ENCODE measurements around the gene ENO1. TPM values are rescaled to one million over a fixed set of nuclear protein-coding genes. Genes with fewer than 3 reads are reported as not detected.

ENO1 gene
- total RNA-seq, 1 donor from 2014 or later, result 1,663 TPM

GRCh38 chr1:8892026-8892425, 13.5 kb upstream of the ENO1 start:
- FAIRE-seq, result no peak
- H3K27me3 ChIP-seq (ENCODE audit: insufficient read depth, low read length), result no peaks in the 10 kb centered on the region

GRCh38 chr1:8891401-8891800, 12.9 kb upstream of the ENO1 start:
- Mint-ChIP-seq H3K4me3 (ENCODE audit: unreplicated experiment) (no peak overlapping the region), H3K36me3 (ENCODE audit: low read depth, unreplicated experiment) (no peaks in the 10 kb centered on the region), H3K4me1 (ENCODE audit: low read depth, unreplicated experiment) (no peaks in the 10 kb centered on the region), H3K9me3 (ENCODE audit: unreplicated experiment) (no peaks in the 10 kb centered on the region), H3K27ac (ENCODE audit: unreplicated experiment) (no peak overlapping the region), H3K27me3 (ENCODE audit: low read depth, unreplicated experiment) (no peaks in the 10 kb centered on the region)
- Histone ChIP-seq H3K4me1 (ENCODE audit: insufficient read depth, low read length) (peaks cover 10% of the 10 kb centered on the region), H3K4me2 (ENCODE audit: low read length) (no peak overlapping the region), H2AFZ (ENCODE audit: low read depth, low read length) (no peak overlapping the region), H3K9ac (ENCODE audit: low read length) (no peak overlapping the region), H3K79me2 (ENCODE audit: insufficient read depth, low read length) (no peaks in the 10 kb centered on the region), H3K9me3 (ENCODE audit: insufficient read depth, low read depth, low read length) (no peaks in the 10 kb centered on the region), H3K36me3 (ENCODE audit: insufficient read depth, low read length) (no peaks in the 10 kb centered on the region), H3K27ac (ENCODE audit: low read depth, low read length) (no peak overlapping the region), H3K27me3 (ENCODE audit: insufficient read depth, low read length) (no peaks in the 10 kb centered on the region), H3K4me3 (ENCODE audit: insufficient read depth, low read depth, low read length) (no peak overlapping the region), H4K20me1 (ENCODE audit: insufficient read depth, low read length) (no peaks in the 10 kb centered on the region)
- DNase-seq (ENCODE audit: low read depth) (no peak), FAIRE-seq (no peak)
- TF ChIP-seq CTCF (IDR thresholded peaks at IDR 0.05; ENCODE audit: insufficient read depth, low read depth, low read length) (no peak), EZH2 (IDR thresholded peaks at IDR 0.05; ENCODE audit: insufficient read depth, low read length) (no peak)

More at GRCh38 chr1:8892026-8892425, 13.5 kb upstream of the ENO1 start:
- Histone ChIP-seq H3K4me2 (ENCODE audit: low read length) (no peak overlapping the region), H3K4me1 (ENCODE audit: insufficient read depth, low read length) (peaks cover 10% of the 10 kb centered on the region), H3K4me3 (ENCODE audit: insufficient read depth, low read depth, low read length) (no peak overlapping the region), H3K9me3 (ENCODE audit: insufficient read depth, low read depth, low read length) (no peaks in the 10 kb centered on the region), H3K27ac (ENCODE audit: low read depth, low read length) (no peak overlapping the region), H3K36me3 (ENCODE audit: insufficient read depth, low read length) (no peaks in the 10 kb centered on the region), H4K20me1 (ENCODE audit: insufficient read depth, low read length) (no peaks in the 10 kb centered on the region), H3K79me2 (ENCODE audit: insufficient read depth, low read length) (no peaks in the 10 kb centered on the region), H2AFZ (ENCODE audit: low read depth, low read length) (no peak overlapping the region), H3K9ac (ENCODE audit: low read length) (no peak overlapping the region)
- Mint-ChIP-seq H3K4me3 (ENCODE audit: unreplicated experiment) (no peak overlapping the region), H3K27ac (ENCODE audit: unreplicated experiment) (no peak overlapping the region), H3K9me3 (ENCODE audit: unreplicated experiment) (no peaks in the 10 kb centered on the region), H3K4me1 (ENCODE audit: low read depth, unreplicated experiment) (no peaks in the 10 kb centered on the region), H3K36me3 (ENCODE audit: low read depth, unreplicated experiment) (no peaks in the 10 kb centered on the region), H3K27me3 (ENCODE audit: low read depth, unreplicated experiment) (no peaks in the 10 kb centered on the region)
- TF ChIP-seq CTCF (IDR thresholded peaks at IDR 0.05; ENCODE audit: insufficient read depth, low read depth, low read length) (no peak), EZH2 (IDR thresholded peaks at IDR 0.05; ENCODE audit: insufficient read depth, low read length) (no peak)
- no peak for DNase-seq (ENCODE audit: low read depth)

GRCh38 chr1:8889925-8890785, 11.7 kb upstream of the ENO1 start:
- Histone ChIP-seq H4K20me1 (ENCODE audit: insufficient read depth, low read length) (no peaks in the 10 kb centered on the region), H2AFZ (ENCODE audit: low read depth, low read length) (peak overlapping the region; percentile 54), H3K4me2 (ENCODE audit: low read length) (peak overlapping the region; percentile 87), H3K9ac (ENCODE audit: low read length) (peak overlapping the region; percentile 60), H3K27me3 (ENCODE audit: insufficient read depth, low read length) (no peaks in the 10 kb centered on the region), H3K4me1 (ENCODE audit: insufficient read depth, low read length) (peaks cover 10% of the 10 kb centered on the region), H3K9me3 (ENCODE audit: insufficient read depth, low read depth, low read length) (no peaks in the 10 kb centered on the region), H3K36me3 (ENCODE audit: insufficient read depth, low read length) (no peaks in the 10 kb centered on the region), H3K79me2 (ENCODE audit: insufficient read depth, low read length) (no peaks in the 10 kb centered on the region), H3K4me3 (ENCODE audit: insufficient read depth, low read depth, low read length) (peak overlapping the region; percentile 45), H3K27ac (ENCODE audit: low read depth, low read length) (peak overlapping the region; percentile 61)
- peak; percentile 90 for DNase-seq (ENCODE audit: low read depth)
- TF ChIP-seq EZH2 (IDR thresholded peaks at IDR 0.05; ENCODE audit: insufficient read depth, low read length) (no peak), CTCF (IDR thresholded peaks at IDR 0.05; ENCODE audit: insufficient read depth, low read depth, low read length) (no peak)
- no peak overlapping the region for H3K4me3 Mint-ChIP-seq (ENCODE audit: unreplicated experiment)
- H3K27ac Mint-ChIP-seq (ENCODE audit: unreplicated experiment), result peak overlapping the region; percentile 47
- peaks cover 3% of the 10 kb centered on the region for H3K4me1 Mint-ChIP-seq (ENCODE audit: low read depth, unreplicated experiment)
- H3K36me3 Mint-ChIP-seq (ENCODE audit: low read depth, unreplicated experiment), result no peaks in the 10 kb centered on the region
- H3K27me3 Mint-ChIP-seq (ENCODE audit: low read depth, unreplicated experiment), result peaks cover 4% of the 10 kb centered on the region
- FAIRE-seq, result no peak
- H3K9me3 Mint-ChIP-seq (ENCODE audit: unreplicated experiment), result no peaks in the 10 kb centered on the region

Measured in astrocyte (in vitro differentiated cells and primary cell).